ENCODE data around the gene MIOX. TPM values are rescaled to one million over a fixed set of nuclear protein-coding genes. Genes with fewer than 3 reads are reported as not detected.
A peak's percentile ranks its signal among the peaks of the same experiment; 100 is the strongest.

Gene MIOX
- total and polyA plus RNA-seq, 10 of the 15 experiments (the other 5 are each of a cell fraction or from before 2014, with no cell fraction given), result 0.10 to 0.31 TPM; not detected in 8

- FAIRE-seq, result no peak
- 50% methylated on average over 15 of the region's 15 CpGs for WGBS (ENCODE audit: insufficient coverage, insufficient replicate concordance, low lambda C conversion rate, missing lambda C conversion rate)
- ChIA-PET POLR2A (interaction anchor here (1.4 to 6.5 kb wide), 8 partner anchors 9 to 94 kb away, joined by 3 to 232 read pairs (median 6); partner anchors contain the start of genes KLHDC7B, LMF2, NCAPH2 and SYCE3), CTCF (interaction anchor here (0.9 to 2.4 kb wide), 4 partner anchors 12 to 92 kb away, joined by 3 to 12 read pairs (median 4); no protein-coding TSS in a partner anchor), SMC1A (ENCODE audit: uncharacterized antibody, unreplicated experiment) (interaction anchor here (1.1 to 5.8 kb wide), 4 partner anchors 11 to 92 kb away, joined by 5 to 58 read pairs (median 8); partner anchors contain the start of gene SYCE3), RAD21 (ENCODE audit: unreplicated experiment) (interaction anchor here (0.7 to 6.3 kb wide), 3 partner anchors 11 to 42 kb away, joined by 3 to 106 read pairs (median 14); partner anchors contain the start of genes LMF2 and NCAPH2)
- intact Hi-C loops (cut with micrococcal nuclease; ENCODE audit: unreplicated experiment), result loop anchor here (5.0 kb wide), 2 partner anchors 33 to 53 kb away; partner anchors contain the start of genes CHKB and SYCE3
- ATAC-seq, result no peak
- H3K9me3 ChIP-seq (replicated peaks; ENCODE audit: control insufficient read depth, insufficient read depth, low read length), result no peaks in the 10 kb centered on the region
- H3K9ac ChIP-seq (ENCODE audit: control insufficient read depth, insufficient read depth, low read length), result peak overlapping the region; percentile 100; the same call in 1 of the 2 replicates
- no peaks in the 10 kb centered on the region for H3K27me3 ChIP-seq (replicated peaks in 1 of 2; ENCODE audit: control insufficient read depth in 2 of 2, insufficient read depth in 2 of 2, low read length in 1 of 2)
- H2AFZ ChIP-seq (ENCODE audit: control insufficient read depth, low read depth, low read length), result no peak overlapping the region
- in situ Hi-C loops (cut with MboI), result loop anchor here (5.0 kb wide), 1 partner anchor 93 kb away; no protein-coding TSS in a partner anchor
- peak overlapping the region; percentile 71 for H3K4me2 ChIP-seq (ENCODE audit: control insufficient read depth, insufficient read depth)
- H3K4me1 ChIP-seq (ENCODE audit: control insufficient read depth, insufficient read depth, low read length), result peaks cover 28% of the 10 kb centered on the region
- H3K4me3 ChIP-seq, result peak overlapping the region; percentile 78
- TF ChIP-seq BCL3 (IDR thresholded peaks at IDR 0.05; ENCODE audit: borderline replicate concordance, insufficient read depth, low read depth, low read length, poor library complexity, severe bottlenecking), result peak; percentile 48
- peak; percentile 63; the same call in 1 of the 2 replicates for TF ChIP-seq NR2F1 (conservative IDR thresholded peaks at IDR 0.05)
- TF ChIP-seq MYC (IDR thresholded peaks at IDR 0.05; ENCODE audit: insufficient read depth, insufficient read length, insufficient replicate concordance, low read length, severe bottlenecking), result no peak
- peak; percentile 46; the same call in 1 of the 2 replicates for TF ChIP-seq POLR2AphosphoS5 (IDR thresholded peaks at IDR 0.05; ENCODE audit: low read length)
- peak; percentile 25; the same call in 1 of the 3 replicates for TF ChIP-seq POU2F2 (IDR thresholded peaks at IDR 0.05; ENCODE audit: borderline replicate concordance, low read depth, low read length)
- TF ChIP-seq MEF2A (IDR thresholded peaks at IDR 0.05; ENCODE audit: insufficient read depth, low read depth, low read length), result no peak
- peak; percentile 5; the same call in 1 of the 2 replicates for TF ChIP-seq POLR2AphosphoS2 (IDR thresholded peaks at IDR 0.05; ENCODE audit: low read depth, low read length)
- peaks cover 0 to 3% of the 10 kb centered on the region in 2 experiments; a peak in 3 of 4 replicates for H3K36me3 ChIP-seq (ENCODE audit: control insufficient read depth in 2 of 2, insufficient read depth in 2 of 2, low read length in 1 of 2)
- H4K20me1 ChIP-seq (ENCODE audit: control insufficient read depth, insufficient read depth), result no peaks in the 10 kb centered on the region
- H3K79me2 ChIP-seq (ENCODE audit: control insufficient read depth, insufficient read depth, low read length), result peaks cover 76% of the 10 kb centered on the region
- DNase-seq (ENCODE audit: low read depth, low spot score), result no peak
- H3K27ac ChIP-seq (ENCODE audit: control insufficient read depth, insufficient read depth), result peak overlapping the region; percentile 100
- BruUV-seq (replicated peaks), result no TSS peak
These were observed 42.2 kb downstream of the MIOX start for GRCh38 chr22:50528682-50529415.
